ENCODE data around the gene ADAM33.

Gene ADAM33

DNA sequence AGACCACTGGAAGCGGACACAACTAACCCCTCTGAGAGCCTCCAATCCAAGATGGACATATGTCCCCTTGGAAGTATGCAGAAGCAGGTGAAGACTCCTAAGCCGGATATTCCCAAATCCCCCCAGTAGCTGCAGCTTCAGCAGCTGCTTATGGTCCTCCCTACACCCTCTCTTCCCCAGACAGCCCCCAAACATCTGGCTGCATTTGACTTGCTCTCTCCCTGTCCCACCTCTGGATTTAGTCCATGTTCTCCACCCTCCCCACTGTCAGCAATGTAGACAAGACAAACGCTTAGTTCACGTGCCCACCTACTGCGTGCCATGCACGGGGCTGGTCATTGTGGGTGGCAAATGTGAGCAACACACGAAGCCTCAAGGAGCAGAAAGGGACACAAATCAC is 4.6 kb upstream of the ADAM33 start:
- no peak for DNase-seq

DNA sequence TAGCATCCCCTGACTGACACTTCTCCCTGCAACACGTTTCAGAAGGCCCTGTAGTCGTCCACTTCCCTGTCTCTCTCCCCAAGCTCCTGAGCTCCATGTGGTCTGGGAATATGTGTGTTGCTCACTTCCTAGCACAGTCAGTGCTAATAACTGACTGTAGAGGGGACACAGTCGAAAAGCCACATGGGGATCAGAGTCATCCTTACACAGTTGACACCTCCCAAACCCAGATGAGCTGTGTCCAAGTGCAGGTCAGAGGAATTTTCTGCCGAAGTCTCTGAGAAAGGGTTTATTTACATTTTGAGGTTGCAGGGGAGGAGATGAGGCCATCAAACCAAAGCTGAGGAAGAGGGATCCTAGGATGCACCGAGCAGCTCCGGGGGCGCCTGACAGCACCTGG is 3.5 kb upstream of the ADAM33 start:
- no peak for DNase-seq

DNA sequence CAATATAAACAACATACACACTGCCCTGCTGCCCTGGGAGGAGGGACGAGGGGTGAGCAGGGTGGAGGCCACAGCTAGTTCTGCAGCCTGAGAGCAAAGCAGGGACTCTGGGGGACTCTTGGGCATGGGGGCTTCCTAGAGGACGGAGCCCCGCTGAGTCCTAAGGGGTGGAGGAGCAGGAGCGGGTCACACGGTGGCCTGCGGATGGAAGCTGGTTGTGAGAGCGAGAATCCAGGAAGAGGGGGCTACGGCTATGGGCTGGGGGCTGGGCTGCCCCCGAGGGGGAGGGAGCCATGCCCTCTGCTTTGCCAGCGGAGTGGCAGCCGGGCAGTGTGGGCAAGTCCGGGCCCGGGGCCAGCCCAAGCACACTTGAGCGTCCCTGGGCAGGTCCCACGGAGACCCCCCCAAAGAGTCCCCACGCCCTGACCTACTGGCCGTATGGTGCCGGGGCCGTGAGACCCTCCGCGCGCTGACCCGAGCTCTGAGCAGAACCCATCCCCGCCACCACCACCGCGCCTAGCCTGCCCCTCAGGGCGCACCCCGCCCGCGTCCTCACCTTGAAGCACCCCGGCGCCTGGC is 369 bp downstream of the ADAM33 start:
- DNase-seq, result no peak

DNA sequence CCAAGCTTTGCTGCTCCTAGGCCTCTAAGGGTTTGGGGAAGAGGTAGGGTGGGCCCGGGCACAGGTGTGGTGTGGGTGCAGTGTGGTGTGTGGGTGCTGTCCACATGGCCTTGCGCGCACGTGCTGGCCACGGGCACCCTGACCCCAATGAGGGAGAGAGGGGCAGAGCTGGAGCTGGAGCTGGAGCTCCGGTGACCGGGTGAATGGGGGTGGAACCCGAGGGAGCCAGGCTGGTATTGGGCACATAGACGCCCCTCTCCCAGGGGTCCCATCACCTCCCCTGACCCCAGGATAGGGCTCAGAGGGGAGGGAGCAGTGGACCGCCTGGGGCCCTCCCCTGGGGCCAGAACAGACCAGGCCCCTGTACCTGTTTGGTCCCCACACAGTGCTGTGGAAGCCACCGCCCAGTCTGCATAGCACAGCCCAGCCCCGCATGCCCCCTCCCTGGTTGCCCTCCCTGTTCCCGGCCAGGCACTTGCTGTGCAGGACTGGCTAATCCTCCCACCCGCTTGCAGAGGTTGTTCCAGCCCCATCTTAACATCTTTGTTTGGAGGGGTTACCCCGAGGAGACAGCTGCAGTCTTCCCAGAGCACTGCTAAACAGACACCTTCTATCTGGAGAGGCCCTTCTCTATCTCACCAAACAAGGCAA is 984 bp downstream of the ADAM33 start:
- DNase-seq, result no peak

DNA sequence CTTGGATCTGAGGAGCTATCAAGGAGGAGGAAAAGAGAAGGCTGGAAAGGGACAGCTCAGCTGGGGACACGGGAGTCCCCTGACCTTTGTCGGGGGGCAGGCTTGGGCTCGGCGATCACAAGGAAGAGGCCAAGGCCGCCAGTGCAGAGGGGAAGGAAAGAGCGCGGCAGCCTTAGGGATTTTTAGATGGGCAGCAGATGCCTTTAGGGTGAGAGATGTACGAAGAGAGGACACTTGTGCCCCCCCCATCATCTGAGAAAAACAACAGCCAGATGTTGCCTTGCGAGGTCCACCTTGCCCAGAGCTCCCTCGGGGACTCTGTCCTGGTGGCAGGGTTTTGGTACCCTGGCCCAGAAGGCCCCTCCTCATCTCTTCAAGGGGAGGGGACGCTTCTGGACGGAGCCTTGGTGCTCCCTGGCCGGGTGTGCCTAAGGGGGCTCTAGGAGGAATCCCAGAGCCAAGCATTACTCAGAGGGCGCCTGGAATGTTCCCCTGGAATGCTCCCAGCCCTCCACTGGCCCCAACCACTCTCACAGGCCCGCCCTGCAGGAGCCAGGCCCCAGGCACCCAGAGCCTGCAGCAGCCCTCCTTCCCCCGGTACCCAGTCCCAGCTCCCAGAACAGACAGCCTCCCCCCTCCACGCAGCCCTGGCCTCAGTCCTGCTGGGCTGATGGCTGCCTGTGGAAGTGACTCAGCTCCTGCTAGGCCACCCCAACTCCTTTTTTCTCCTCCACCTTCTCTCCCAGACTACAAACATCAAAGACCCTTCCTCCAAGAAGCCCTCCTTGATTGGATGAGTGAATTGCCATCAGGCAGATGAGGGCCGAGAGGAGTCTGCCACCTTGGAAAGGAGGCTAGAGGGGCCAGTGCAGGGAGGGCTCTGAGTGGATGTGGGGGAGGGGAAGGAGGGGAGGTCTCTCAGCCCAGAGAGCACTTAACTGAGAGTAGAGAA is 1.8 kb downstream of the ADAM33 start:
- no peak for DNase-seq

DNA sequence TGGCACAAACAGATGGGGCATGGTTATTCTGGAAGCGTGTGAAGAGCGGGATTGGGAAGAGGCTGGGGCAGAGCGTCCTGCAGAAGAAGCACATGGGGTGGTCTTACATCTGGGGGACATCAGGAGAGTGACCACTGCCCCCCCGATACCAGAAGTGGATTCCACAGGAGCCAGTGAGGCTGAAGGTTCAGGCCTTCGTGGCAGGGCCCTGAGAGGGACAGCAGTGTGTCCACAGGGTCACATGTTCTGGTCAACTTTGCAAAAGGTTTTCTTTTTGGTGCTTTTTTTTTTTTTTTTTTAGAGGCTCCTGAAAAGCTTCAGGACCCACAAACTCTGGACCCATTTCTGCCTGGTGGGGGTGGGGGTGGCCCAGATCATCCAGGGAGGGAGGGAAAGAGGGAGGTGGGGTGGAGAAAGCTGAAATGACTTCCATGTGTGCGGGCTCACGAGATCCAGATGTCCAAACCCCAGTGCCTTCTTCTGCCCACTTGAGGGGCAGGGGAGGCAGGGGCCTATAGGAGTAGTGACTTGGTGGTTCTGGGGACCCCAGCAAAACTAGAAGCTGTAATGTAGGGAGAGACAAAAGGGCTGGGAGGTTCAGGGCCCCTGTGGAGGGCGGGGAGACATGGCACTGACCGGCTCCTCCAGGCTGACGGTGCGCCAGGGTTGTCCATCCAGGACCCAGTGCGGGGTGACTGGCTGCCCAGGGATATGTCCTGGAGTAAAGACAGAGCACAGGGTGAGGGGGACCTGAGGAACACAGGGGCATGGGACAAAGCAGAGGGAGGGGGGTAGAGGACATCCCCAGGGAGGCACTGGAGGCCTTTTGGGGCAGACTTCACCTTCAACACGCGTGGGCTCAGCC is 2.7 kb downstream of the ADAM33 start:
- no peak for DNase-seq

DNA sequence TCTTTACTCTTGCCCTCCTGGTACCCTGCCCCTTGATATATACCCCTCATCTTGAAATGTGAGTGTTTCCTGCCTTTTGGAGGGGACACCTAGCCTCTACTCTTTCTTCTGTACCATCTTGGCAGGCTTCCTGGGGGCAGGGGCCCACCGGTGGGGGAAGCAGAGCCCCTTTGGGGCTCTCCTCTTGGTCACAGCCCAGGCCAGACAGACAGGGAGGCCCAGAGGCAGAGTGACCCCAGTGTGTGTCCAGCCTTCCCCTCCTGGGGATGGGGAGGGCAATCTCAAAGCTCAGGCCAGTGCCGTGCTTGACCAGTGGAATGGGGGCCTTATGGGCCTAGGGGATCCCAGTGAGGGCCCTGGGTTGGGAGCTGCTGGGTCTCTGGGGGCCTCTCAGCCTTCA is 3.6 kb downstream of the ADAM33 start:
- no peak for DNase-seq

DNA sequence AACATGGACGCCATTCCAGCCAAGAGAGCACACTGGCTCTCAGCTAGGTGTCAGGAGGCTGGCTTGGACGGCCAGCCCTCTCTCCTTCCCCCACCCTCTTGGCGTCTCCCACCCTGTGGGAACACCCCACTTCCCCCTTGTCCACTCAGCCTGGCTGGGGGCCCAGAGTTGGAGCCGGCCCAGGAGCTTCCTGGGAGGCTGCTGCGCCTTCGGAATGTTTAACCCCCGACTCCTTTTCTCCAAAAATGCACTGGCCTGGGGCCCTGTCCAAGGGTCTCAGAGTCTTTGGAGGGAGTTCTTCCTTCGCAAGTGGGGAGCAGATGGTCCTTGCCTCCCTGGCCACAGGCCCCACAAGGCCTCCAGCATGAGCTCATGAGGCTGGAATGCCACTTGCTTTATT is 4.1 kb downstream of the ADAM33 start:
- no peak for DNase-seq

DNA sequence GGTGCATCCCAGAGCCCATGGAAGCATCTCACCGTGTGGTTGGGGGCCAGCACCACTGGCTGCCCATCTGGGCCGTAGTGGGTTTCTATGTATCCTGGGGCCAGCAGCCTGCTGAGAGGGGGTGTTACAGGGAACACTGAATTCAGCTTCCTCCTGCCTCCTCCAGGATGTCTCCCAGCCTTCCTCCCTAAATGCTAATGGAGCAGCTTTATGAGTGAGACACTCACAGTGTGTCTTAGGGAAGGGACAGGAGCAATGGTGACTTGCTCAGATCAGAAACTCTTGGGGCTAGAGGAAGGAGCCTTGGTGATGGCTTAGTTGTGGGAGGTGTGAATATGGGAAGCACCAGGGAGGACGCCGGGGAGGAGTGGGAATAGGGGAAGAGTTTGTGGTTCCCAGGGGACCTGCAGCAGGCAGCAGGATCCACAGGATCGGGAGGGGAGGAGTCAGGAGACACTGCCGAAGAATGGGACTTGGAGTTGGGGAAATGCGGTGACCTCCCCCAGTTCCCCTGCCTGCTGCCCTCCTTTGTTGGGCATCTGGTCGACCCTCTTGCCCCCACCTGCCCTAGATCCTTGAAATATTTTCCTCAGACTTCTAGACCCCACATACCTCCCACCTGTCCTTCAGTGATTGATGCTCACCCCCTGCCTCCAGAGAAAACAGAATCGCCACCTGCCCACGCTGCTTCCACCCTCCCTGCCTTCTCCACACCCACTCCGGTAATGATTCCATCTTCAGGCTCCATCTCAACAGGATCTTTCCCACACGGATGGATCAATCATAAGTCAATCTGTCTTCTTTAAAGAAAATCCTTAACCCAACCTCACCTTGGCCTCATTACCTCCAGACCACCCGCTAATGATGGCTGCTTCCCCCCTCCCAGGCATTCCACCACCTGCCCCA is 6.6 kb downstream of the ADAM33 start:
- no peak for DNase-seq

DNA sequence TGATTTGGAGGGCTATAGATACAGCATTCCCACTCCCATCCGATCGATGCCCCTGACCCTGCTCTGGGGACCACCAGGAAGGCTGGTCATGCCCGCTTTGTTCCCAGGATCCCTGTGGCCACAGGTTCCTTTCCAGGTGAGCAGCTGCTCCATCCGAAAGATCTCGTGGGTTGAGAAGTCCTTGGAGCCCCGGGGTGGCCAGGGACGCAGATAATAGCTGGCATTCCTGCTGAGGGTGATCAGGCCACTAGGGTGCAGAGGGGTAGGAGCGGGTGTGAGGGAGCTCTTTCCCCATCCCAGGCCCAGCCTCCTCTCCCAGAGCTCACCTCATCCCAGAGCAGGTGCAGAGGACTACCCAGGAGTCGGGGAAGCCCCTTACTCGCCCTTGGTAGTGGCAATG is 7.4 kb downstream of the ADAM33 start:
- no peak for DNase-seq

DNA sequence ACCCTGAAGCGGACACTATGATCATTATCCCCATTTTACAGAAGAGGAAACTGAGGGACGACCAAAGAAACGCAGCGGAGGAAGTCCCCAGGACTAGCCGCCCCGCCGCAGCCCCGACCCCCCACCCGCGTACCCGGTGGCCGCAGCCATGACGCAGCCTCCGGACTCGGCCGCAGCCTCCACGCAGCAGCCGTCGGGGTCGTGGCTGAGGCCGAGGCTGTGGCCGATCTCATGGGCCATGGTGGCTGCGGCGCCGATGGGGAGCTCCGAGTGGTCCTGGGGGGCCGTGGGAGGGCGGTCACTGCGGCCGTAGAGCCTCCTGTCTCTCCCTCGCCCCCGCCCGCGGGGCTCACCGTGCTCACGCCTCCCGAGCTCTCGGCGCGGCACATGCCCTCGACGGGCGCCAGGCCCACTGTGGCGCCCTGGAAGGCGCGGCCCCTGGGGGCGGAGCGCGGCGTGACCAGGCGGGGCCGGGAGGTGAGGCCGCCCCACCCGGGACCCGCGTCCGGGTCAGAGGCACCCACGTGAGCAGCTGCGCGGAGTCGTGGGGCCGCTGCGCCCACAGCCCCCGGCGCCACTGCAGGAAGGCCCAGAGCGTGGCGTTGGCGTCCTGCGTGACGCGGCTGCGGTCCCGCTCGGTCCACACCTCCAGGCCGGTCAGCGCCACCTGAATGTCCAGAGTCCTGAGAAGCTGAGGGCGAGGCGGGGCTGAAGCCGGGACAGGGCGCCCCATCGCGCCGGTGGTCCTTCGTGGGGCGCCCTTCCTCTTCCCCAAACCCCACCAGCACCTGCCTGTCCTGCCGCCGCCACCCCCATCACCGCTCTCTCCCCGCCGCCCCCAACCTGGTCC is 8.4 kb downstream of the ADAM33 start:
- no peak for DNase-seq

DNA sequence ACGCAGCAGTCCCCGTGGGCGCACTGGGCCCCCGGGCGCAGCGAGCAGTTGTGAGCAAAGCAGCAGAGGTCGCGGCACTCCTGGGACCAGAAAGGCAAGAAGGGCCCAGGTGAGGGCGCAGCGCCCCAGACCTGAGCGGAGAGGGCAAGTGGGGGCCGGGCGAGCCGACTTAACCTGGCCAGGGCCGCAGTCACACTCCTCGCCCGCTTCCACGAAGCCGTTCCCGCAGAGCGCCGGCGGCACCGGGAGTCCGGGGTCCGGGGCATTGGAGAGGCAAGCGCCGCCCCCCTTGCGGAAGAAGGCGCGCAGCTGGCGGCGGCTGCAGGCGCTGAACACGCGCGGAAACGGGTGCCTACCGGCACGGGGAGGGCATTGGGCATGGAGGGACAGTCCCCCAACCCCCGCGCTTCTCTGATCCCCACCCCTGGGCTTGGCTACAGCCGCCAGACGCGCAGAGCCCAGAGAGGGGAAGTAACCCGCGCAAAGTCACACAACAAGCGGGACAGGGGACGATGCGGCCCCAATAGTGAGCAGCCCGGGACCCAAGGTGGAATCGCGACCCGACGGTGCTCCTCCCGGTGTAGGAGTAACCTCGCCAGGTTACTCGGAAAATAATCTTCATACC is 9.2 kb downstream of the ADAM33 start:
- DNase-seq, result no peak

DNA sequence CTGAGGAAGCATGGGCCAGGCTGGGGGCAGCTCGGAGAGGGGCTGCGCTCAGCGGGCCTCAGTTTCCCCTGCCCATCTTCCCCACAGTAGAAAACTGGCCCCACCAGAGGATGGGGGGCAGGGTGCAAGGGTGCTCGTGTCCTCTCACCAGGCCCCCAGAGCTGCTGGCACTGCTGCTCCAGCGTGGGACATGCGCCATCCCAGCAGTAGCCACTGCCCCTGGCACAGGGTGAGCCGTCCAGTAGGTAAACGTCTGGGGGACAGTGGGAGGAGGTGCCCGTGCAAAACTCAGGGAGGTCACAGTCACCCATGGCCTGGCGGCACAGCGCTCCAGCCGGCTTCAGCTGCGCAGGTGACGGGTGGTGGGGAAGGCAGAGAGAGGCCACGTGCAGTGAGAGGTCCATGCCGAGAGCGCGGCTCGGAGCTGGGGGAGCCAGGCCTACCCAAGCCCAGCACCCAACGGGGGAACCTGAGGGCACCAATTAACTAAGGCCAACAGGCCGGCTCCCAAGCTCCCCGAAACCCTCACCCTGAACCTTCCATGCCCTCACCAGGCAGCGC is 9.7 kb downstream of the ADAM33 start:
- no peak for DNase-seq

DNA sequence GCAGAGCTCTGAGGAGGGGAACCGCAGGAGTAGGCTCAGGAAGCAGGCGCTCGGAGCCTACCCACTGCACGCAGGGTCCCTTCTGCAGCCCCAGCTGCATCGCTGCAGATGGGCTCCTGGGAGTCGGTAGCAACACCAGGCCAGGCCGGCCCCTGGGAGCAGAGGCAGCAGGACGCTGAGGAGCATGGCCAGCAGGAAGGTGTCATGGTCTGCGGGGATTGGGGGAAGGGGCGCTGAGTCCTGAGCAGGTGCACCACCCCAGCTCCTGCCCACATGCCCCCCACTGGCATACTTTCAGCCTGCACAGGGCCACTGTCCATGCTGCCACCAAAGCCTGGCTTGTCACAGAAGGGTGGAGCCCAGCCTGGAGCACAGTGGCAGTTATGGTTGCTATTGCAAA is 10.9 kb downstream of the ADAM33 start:
- no peak for DNase-seq

DNA sequence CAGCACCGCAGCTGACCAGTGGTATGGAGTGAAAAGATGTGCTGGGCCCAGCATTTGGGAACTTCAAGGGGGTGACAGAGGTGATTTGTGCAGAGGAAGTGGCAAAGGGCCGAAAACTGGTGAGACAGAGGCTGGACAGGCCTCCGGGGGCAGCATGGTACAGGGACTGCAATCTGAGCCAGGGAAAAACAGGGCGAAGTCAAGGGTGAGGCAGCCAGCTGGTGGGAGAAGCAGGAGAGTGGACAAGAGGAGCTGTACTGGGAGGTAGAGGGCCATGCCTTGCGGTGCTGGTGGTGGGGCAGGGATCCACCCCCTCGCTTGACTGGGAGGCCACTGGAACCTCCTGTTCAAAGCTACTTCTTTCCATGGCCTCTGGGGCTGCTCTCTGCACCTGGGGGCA is 11.3 kb downstream of the ADAM33 start:
- DNase-seq, result no peak

DNA sequence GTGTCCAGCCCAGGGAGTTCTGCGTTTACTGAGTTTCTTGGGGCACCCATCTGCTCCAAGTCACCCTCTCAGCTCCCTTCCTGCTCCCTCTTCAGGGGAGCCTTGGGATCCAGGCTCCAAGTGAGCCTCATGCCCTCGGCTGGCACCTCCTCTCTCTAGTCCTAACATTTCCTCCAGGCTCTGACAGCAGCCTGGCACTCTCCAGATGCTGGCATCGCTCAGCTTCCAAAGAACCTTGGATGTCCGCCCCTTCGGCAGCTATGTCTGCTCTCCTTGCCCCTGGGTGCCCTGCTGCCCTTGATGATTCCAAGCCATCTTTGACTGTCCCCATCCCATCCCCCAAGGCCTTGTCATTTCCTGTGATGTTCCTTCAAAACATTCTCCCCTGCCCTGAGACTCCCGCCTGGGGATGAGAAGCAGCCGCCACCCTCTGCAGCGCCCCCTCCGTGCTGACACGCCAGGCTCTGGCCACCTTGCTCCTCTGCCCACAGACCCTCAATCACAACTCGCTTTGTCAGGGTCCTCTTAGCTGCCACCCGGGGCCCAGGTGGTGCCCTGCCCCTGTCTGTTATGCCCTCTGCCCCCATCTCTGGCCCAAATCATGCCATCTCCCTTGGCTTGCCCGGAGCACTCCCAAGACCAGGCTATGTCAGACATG is 12.0 kb downstream of the ADAM33 start:
- DNase-seq, result no peak

DNA sequence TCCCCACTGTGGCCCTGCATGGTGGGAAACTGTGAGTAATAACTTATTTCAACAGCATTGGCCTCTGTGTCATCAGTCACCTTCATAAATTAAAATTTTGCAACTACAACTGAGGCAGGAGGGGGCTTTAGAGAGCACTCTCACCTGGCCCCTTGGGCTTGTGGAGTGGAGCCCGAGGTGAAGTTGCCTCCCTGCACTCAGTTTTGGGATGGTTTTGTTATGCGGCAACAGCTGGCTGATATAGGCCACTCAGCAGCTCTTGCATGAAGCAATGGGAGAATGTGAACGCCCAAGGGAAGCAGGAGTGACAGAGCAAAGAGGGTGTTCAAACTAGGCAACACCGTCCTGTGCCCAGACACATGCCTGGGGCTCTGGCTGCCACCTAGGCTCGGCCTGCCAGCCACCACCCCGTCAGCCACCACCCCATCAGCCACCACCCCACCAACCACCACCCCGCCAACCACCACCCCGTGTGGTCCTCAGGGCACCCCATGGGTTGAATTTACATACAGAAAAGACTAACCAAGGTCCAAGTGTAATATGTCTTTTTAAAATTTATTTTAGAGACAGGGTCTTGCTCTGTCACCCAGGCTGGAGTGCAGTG is 14.3 kb downstream of the ADAM33 start:
- DNase-seq, result no peak

DNA sequence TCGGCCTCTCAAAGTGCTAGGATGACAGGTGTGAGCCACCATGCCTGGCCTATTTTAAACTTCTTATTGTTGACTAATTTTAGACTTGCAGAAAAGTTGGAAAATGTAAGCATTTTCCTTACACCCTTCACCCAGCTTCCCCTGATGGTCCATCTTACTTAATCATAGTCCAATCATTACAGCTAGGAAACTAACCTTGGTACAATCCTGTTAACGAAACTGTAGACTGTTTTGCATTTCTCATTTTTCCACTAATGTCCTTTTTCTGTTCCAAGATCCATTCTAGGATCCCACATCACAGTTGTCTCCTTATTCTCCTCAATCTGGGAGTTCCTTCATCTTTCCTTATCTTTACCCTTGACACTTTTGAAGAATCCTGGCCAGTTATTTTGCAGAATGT is 18.0 kb downstream of the ADAM33 start:
- no peak for DNase-seq

All from effector CD4-positive, alpha-beta T cell (primary cell).